ENCODE measurements around the gene LRMDA. TPM values are rescaled to one million over a fixed set of nuclear protein-coding genes. Genes with fewer than 3 reads are reported as not detected.

LRMDA gene
- total RNA-seq, 2 experiments from 2014 or later = not detected

DNA sequence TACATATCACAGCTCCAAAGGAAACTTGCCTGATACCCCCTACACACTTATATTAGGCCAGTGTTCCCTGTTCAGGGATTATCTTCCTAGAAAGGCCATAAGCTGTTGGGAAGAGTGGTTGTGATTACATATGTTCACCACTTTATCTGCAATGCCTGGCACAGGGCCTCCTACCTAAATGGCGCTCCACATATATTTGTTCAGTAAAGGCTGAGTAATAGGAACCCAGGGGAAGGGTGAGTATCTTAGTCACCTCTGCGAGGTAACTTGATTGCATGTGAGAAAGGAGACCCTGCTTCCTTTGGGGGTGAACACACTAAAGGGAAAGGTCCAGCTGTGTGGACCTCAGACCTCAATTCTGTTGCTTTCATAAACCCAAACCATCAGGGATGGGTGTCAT is 896.0 kb downstream of the LRMDA start:
- DNase-seq = no peak

GRCh38 chr10:76328348-76328747 is 896.9 kb downstream of the LRMDA start:
- no peaks in the 10 kb centered on the region for H3K9me3 Mint-ChIP-seq
- H3K27me3 Mint-ChIP-seq = no peaks in the 10 kb centered on the region
- H3K36me3 Mint-ChIP-seq (ENCODE audit: low read depth) = no peaks in the 10 kb centered on the region
- H3K27ac Mint-ChIP-seq = no peak overlapping the region
- CTCF ChIA-PET = no interaction called here
- H3K4me1 Mint-ChIP-seq = no peaks in the 10 kb centered on the region
- DNase-seq = no peak
- POLR2A ChIA-PET = no interaction called here
- H3K4me3 Mint-ChIP-seq = no peak overlapping the region

More for the DNA sequence above, 896.0 kb downstream of the LRMDA start:
- Mint-ChIP-seq H3K27me3 (no peaks in the 10 kb centered on the region), H3K4me1 (no peaks in the 10 kb centered on the region), H3K4me3 (no peak overlapping the region), H3K27ac (no peak overlapping the region), H3K9me3 (no peaks in the 10 kb centered on the region), H3K36me3 (ENCODE audit: low read depth) (no peaks in the 10 kb centered on the region)
- POLR2A ChIA-PET = no interaction called here
- CTCF ChIA-PET = no interaction called here

DNA sequence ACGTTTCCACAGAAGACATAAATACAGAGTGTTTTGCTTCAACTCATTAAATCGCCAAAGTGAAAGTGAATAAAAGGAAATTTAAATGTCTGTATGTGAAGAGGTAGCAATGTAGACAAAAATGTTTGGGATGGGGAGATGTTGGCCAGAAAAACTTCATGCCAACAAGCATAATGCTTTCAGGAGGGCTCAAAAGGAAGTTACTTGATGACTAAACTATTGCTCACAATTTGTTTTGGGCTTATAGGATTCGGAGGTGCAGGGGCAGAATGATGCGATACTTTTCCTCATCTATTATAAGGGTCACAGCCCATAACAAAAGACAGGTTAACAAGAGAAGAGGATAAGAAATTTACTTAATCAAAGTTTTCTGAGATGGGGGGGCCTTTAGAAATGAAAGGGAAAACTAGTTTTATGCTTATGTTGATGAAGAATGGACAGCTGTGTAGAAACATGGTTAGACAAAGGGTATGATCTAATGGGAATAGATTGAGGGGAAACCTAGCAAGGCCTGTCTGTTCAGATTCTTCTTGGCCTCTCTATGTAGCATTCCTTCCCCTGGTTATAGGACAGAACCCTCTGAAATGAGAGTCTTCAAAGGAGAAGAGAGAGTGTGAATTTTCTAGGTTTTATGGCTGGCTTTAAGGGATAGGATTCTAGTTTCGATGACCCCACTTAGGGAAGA is 898.6 kb downstream of the LRMDA start:
- ChIA-PET POLR2A (no interaction called here), CTCF (no interaction called here)
- Mint-ChIP-seq H3K4me3 (no peak overlapping the region), H3K27ac (no peak overlapping the region), H3K4me1 (no peaks in the 10 kb centered on the region), H3K36me3 (ENCODE audit: low read depth) (no peaks in the 10 kb centered on the region), H3K27me3 (no peaks in the 10 kb centered on the region), H3K9me3 (no peaks in the 10 kb centered on the region)
- no peak for DNase-seq

DNA sequence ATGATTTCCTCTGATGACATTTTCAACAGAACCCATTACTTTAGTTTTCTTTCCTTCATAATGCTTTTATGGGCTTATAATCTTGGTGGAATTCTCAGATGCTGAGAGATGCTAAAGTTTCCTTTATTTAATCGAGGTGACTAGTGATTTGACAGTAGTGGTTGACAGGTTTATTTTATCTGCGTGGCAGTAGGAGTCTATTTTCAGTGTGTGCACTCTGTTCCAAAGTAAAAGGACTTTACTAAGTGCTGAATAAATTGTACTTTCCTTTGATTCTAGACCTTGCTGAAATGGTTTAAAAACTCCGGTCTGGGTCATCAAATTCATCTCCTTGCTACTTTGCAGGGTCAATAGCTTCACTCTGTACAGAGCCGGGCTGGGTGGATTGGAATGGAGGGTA is 900.3 kb downstream of the LRMDA start:
- Mint-ChIP-seq H3K36me3 (ENCODE audit: low read depth) (no peaks in the 10 kb centered on the region), H3K27me3 (no peaks in the 10 kb centered on the region), H3K4me1 (no peaks in the 10 kb centered on the region), H3K27ac (no peak overlapping the region), H3K4me3 (no peak overlapping the region), H3K9me3 (no peaks in the 10 kb centered on the region)
- no peak for DNase-seq
- CTCF ChIA-PET = no interaction called here
- POLR2A ChIA-PET = no interaction called here

- POLR2A ChIA-PET = no interaction called here
- Mint-ChIP-seq H3K9me3 (no peaks in the 10 kb centered on the region), H3K27me3 (no peaks in the 10 kb centered on the region), H3K36me3 (ENCODE audit: low read depth) (no peaks in the 10 kb centered on the region), H3K4me1 (no peaks in the 10 kb centered on the region), H3K4me3 (no peak overlapping the region), H3K27ac (no peak overlapping the region)
- DNase-seq = no peak
- CTCF ChIA-PET = no interaction called here
Observed at GRCh38 chr10:76333326-76333725, 901.9 kb downstream of the LRMDA start.

- no peak for DNase-seq
- no peaks in the 10 kb centered on the region for H3K36me3 Mint-ChIP-seq (ENCODE audit: low read depth)
- H3K27me3 Mint-ChIP-seq = no peaks in the 10 kb centered on the region
- no peaks in the 10 kb centered on the region for H3K4me1 Mint-ChIP-seq
- ChIA-PET CTCF (no interaction called here), POLR2A (no interaction called here)
- H3K9me3 Mint-ChIP-seq = no peaks in the 10 kb centered on the region
- no peak overlapping the region for H3K27ac Mint-ChIP-seq
- H3K4me3 Mint-ChIP-seq = no peak overlapping the region
Observed at GRCh38 chr10:76333796-76334195, 902.4 kb downstream of the LRMDA start.

- Mint-ChIP-seq H3K27me3 (no peaks in the 10 kb centered on the region), H3K27ac (no peak overlapping the region), H3K36me3 (ENCODE audit: low read depth) (no peaks in the 10 kb centered on the region), H3K9me3 (no peaks in the 10 kb centered on the region), H3K4me1 (no peaks in the 10 kb centered on the region), H3K4me3 (no peak overlapping the region)
- POLR2A ChIA-PET = no interaction called here
- DNase-seq = no peak
- CTCF ChIA-PET = no interaction called here
Observed at GRCh38 chr10:76334255-76334654, 902.8 kb downstream of the LRMDA start.

DNA sequence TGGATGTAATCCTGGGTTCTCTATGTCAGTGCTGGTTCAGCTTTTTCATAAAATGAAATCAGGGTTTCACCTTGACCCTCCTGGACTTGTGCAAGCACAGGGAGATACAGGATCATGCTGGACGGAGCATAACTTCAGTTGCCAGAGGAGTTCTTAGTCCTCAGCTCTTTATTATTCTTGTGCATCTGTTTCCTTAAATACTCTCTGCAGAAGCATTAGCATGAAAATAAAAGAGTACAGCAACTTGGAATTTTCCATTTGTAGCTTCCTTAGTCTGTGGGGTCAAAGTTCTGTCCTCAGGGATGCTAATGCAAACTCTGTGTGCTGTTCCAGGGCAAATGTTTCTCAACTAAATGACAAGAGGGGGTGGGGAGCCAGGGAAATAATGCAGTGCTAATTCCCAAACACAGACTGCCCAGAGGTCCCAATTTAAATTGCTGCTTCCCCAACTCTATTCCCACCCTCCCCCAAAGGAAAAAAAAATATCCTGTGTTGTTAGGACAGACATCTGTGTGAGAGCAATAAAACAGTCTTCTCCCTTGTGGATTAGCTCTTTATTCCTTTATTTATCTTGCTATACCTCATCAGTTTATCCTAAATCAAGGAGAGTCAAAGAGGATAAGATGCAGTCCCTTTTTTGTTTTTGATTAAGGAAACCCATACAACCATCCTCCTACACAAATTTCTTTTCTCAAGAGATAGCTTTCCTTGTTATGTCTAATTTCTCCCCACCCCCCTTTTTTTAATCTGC is 905.0 kb downstream of the LRMDA start:
- POLR2A ChIA-PET = no interaction called here
- Mint-ChIP-seq H3K4me1 (no peaks in the 10 kb centered on the region), H3K27ac (no peak overlapping the region), H3K36me3 (ENCODE audit: low read depth) (no peaks in the 10 kb centered on the region), H3K9me3 (no peaks in the 10 kb centered on the region), H3K27me3 (no peaks in the 10 kb centered on the region), H3K4me3 (no peak overlapping the region)
- CTCF ChIA-PET = no interaction called here
- DNase-seq = no peak

DNA sequence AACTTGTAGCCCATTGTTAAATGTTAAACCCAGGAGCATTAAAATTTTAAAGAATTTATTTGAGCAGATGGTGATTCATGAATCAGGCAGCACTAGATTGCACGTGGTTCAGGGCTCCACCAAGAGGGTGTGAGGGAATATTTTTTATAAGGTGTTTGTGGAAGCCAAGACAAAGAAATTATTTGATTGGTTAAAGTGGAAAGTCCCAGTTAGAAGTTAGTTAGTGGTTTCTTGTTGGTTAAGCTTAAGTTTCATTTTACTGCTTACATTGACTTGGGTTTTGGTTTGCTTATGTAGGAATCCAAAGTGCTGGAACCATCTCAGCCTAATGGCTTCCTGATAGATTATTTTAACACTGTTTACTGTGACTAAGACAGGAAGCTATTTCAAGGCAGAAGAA is 906.2 kb downstream of the LRMDA start:
- Mint-ChIP-seq H3K9me3 (no peaks in the 10 kb centered on the region), H3K36me3 (ENCODE audit: low read depth) (no peaks in the 10 kb centered on the region), H3K27ac (no peak overlapping the region), H3K4me3 (no peak overlapping the region), H3K27me3 (no peaks in the 10 kb centered on the region), H3K4me1 (no peaks in the 10 kb centered on the region)
- DNase-seq = no peak
- POLR2A ChIA-PET = no interaction called here
- CTCF ChIA-PET = no interaction called here

- no peaks in the 10 kb centered on the region for H3K4me1 Mint-ChIP-seq
- DNase-seq = no peak
- POLR2A ChIA-PET = no interaction called here
- CTCF ChIA-PET = no interaction called here
- no peaks in the 10 kb centered on the region for H3K36me3 Mint-ChIP-seq (ENCODE audit: low read depth)
- H3K9me3 Mint-ChIP-seq = no peaks in the 10 kb centered on the region
- no peak overlapping the region for H3K4me3 Mint-ChIP-seq
- no peaks in the 10 kb centered on the region for H3K27me3 Mint-ChIP-seq
- no peak overlapping the region for H3K27ac Mint-ChIP-seq
Observed at GRCh38 chr10:76338187-76338586, 906.8 kb downstream of the LRMDA start.

DNA sequence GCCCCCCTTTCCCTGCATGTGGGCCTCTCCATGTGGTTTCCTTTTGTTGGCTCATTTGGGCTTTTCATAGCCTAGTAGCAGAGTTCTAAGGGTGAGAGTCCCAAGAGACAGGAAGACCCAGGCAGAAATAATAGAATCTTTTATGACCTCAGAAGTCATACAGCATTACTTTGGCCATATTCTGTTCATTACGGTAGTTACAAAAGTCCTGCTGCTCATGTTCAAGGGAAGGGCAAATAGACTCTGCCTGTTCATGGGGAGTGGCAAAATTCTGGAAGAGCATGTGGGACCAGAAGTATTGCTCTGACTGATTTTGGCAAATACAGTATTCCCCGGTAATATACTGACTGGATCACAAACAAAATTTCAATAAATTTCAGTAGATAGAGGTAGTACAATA is 910.3 kb downstream of the LRMDA start:
- no peaks in the 10 kb centered on the region for H3K4me1 Mint-ChIP-seq
- ChIA-PET POLR2A (no interaction called here), CTCF (no interaction called here)

DNA sequence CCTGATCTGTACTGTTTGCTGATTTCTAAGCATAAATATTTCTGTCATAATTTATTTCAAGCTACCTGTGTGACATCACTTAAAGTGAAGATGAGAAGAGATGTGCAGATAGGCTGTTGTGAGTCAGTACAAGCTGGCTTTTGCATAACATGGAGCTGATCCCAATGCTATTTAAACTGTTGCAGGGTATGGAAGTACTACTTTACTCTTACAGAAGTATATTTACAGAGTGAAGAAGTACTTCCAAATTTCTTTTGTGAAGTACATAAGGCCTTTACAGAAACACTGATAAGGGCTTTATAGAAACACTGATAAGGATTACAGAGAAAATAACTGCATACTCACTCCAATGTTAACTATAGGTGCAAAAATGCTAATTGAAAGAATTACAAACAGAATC is 911.6 kb downstream of the LRMDA start:
- DNase-seq = no peak
- Mint-ChIP-seq H3K9me3 (no peaks in the 10 kb centered on the region), H3K27me3 (no peaks in the 10 kb centered on the region), H3K27ac (no peak overlapping the region), H3K4me3 (no peak overlapping the region), H3K36me3 (ENCODE audit: low read depth) (no peaks in the 10 kb centered on the region), H3K4me1 (no peaks in the 10 kb centered on the region)
- POLR2A ChIA-PET = no interaction called here
- CTCF ChIA-PET = no interaction called here

More for the DNA sequence above, 910.3 kb downstream of the LRMDA start:
- H3K9me3 Mint-ChIP-seq = no peaks in the 10 kb centered on the region
- H3K27me3 Mint-ChIP-seq = no peaks in the 10 kb centered on the region
- no peak overlapping the region for H3K4me3 Mint-ChIP-seq
- H3K27ac Mint-ChIP-seq = no peak overlapping the region
- DNase-seq = no peak
- H3K36me3 Mint-ChIP-seq (ENCODE audit: low read depth) = no peaks in the 10 kb centered on the region

DNA sequence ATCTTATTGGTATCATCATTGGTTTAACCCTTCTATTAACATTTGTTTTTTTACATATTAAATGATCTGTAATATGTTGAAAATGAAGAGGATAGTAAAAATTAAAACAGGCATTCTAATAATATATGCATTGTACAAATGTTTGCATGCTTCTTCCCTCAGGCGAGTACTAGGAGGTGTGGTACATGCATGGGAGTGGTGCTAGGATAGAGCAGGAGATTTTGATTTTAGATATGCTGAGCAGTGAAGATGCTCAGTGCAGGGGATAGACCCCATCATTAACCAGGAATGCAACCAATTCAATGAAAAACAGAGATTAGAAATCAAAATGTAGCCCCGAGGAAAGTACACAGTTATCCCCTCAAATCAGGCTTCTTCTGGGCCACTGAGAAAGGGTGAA is 916.4 kb downstream of the LRMDA start:
- no peak for DNase-seq
- ChIA-PET CTCF (no interaction called here), POLR2A (no interaction called here)
- Mint-ChIP-seq H3K27ac (no peak overlapping the region), H3K4me1 (no peaks in the 10 kb centered on the region), H3K9me3 (no peaks in the 10 kb centered on the region), H3K27me3 (no peaks in the 10 kb centered on the region), H3K36me3 (ENCODE audit: low read depth) (no peaks in the 10 kb centered on the region), H3K4me3 (no peak overlapping the region)

- H3K4me1 Mint-ChIP-seq = no peaks in the 10 kb centered on the region
- H3K27me3 Mint-ChIP-seq = no peaks in the 10 kb centered on the region
- ChIA-PET POLR2A (no interaction called here), CTCF (interaction anchor here (0.6 kb wide), 1 partner anchor 36 kb away, joined by 3 read pairs; no protein-coding TSS in a partner anchor)
- no peaks in the 10 kb centered on the region for H3K36me3 Mint-ChIP-seq (ENCODE audit: low read depth)
- no peak overlapping the region for H3K4me3 Mint-ChIP-seq
- no peak for DNase-seq
- no peaks in the 10 kb centered on the region for H3K9me3 Mint-ChIP-seq
- no peak overlapping the region for H3K27ac Mint-ChIP-seq
Observed at GRCh38 chr10:76350583-76350982, 919.2 kb downstream of the LRMDA start.

Measured in activated CD4-positive, alpha-beta T cell treated with anti-CD3 and anti-CD28 coated beads, Interleukin-2, amount 10 ng/mL, durations not matched to agents 7 days and 5 days (primary cell).